Smooth muscle cell (in vitro differentiated cells): Measurements from ENCODE around the gene HLA-B. TPM values are rescaled to one million over a fixed set of nuclear protein-coding genes. Genes with fewer than 3 reads are reported as not detected.
A peak's percentile ranks its signal among the peaks of the same experiment; 100 is the strongest.
"Not testable (repeated sequence)": the region's sequence is repeated elsewhere in the genome, so short reads cannot be mapped to it uniquely, and the experiment has no call there.

Experiments used
- DNase-seq: peaks from one replicate; lab custom pipeline; 2025; ENCODE audit not compliant: unreplicated experiment; lab: John Stamatoyannopoulos, UW
- H2AFZ ChIP-seq: fragments of 200-600 bp; sonication (generic); 2 replicates; pipeline ENCODE4 v1.6.0; 2016; ENCODE audit warnings: antibody characterized with exemption, low read depth, mild to moderate bottlenecking
- H3F3A ChIP-seq: fragments of 200-600 bp; sonication (generic); 2 replicates; pipeline ENCODE4 v1.6.0; 2017; ENCODE audit warnings: antibody characterized with exemption, low read depth
- H3K27ac ChIP-seq: fragments of 200-600 bp; sonication (generic); 2 replicates; pipeline ENCODE4 v1.5.1; 2016; ENCODE audit warnings: low read depth, mild to moderate bottlenecking
- H3K27me3 ChIP-seq: fragments of 200-600 bp; sonication (generic); 2 replicates; pipeline ENCODE4 v1.6.1; 2016; ENCODE audit warnings: low read depth, mild to moderate bottlenecking
- H3K36me3 ChIP-seq: fragments of 200-600 bp; sonication (generic); 2 replicates; pipeline ENCODE4 v1.5.1; 2016; ENCODE audit warnings: low read depth
- H3K4me1 ChIP-seq: fragments of 200-600 bp; sonication (generic); 2 replicates; pipeline ENCODE4 v1.5.1; 2016; ENCODE audit warnings: low read depth
- H3K4me2 ChIP-seq: fragments of 200-600 bp; sonication (generic); 2 replicates; pipeline ENCODE4 v1.6.0; 2016; ENCODE audit warnings: mild to moderate bottlenecking
- H3K4me3 ChIP-seq: fragments of 200-600 bp; sonication (generic); 2 replicates; pipeline ENCODE4 v1.5.1; 2016; ENCODE audit warnings: mild to moderate bottlenecking
- H3K79me2 ChIP-seq: fragments of 200-600 bp; sonication (generic); 2 replicates; pipeline ENCODE4 v1.6.0; 2016; ENCODE audit warnings: low read depth, mild to moderate bottlenecking
- H3K9ac ChIP-seq: fragments of 200-600 bp; sonication (generic); 2 replicates; pipeline ENCODE4 v1.6.0; 2016; ENCODE audit warnings: low read depth
- H3K9me3 ChIP-seq: fragments of 200-600 bp; sonication (generic); replicated peaks from 2 replicates; pipeline ENCODE4 v1.5.1; 2016; ENCODE audit warnings: low read depth
- H4K20me1 ChIP-seq: fragments of 200-600 bp; sonication (generic); 2 replicates; pipeline ENCODE4 v1.6.0; 2016; ENCODE audit warnings: low read depth
- WGBS: methylation state at CpG from one replicate; pipeline ENCODE4 v1.1.7; 2016; ENCODE audit warnings: low lambda C conversion rate; 5-methylcytosine and 5-hydroxymethylcytosine counted together
- polyA plus RNA-seq: library from polyadenylated mRNA; unstranded; fragments of >200 nt; fragmentation: Nextera tagmentation; extraction: Ambion mirVana; gene quantifications from 2 replicates; pipeline ENCODE4 v1.2.1, GENCODE V29; 2016
- total RNA-seq: library from RNA; depleted of rRNA; stranded (reverse); fragments of >200 nt; gene quantifications from 2 replicates; pipeline ENCODE4 v1.2.3, GENCODE V29; 2014
- TF ChIP-seq, protein P1 (sequence below): fragments of 200-600 bp; sonication (generic); IDR thresholded peaks from 2 replicates; pipeline ENCODE4 v1.5.1; 2017; ENCODE audit warnings: borderline replicate concordance, mild to moderate bottlenecking, antibody characterized with exemption; ENCODE audit not compliant: insufficient read depth, poor library complexity, severe bottlenecking

Gene HLA-B
- total RNA-seq (238 and 2,794 TPM in 2 replicates), polyA plus RNA-seq (605 and 646 TPM in 2 replicates)

- H3K4me2 ChIP-seq = peak within 1 kb of the TSS; percentile 81
- H3K9ac ChIP-seq = peak within 1 kb of the TSS; percentile 71
- H3F3A ChIP-seq = no peaks in the 10 kb centered on the region
- H3K36me3 ChIP-seq = no peaks in the 10 kb centered on the region
- peak within 1 kb of the TSS; percentile 63 for H3K4me3 ChIP-seq
- peak; percentile 34 for DNase-seq
- H2AFZ ChIP-seq = no peak within 1 kb of the TSS
- WGBS = 2% methylated on average over 18 of the region's 39 CpGs
- H4K20me1 ChIP-seq = peaks cover 10% of the 10 kb centered on the region
- no peaks in the 10 kb centered on the region for H3K9me3 ChIP-seq
- H3K27me3 ChIP-seq = peaks cover 29% of the 10 kb centered on the region
- H3K27ac ChIP-seq = no peak within 1 kb of the TSS
- H3K79me2 ChIP-seq = no peaks in the 10 kb centered on the region
- H3K4me1 ChIP-seq = no peaks in the 10 kb centered on the region
- TF ChIP-seq, protein P1, sequence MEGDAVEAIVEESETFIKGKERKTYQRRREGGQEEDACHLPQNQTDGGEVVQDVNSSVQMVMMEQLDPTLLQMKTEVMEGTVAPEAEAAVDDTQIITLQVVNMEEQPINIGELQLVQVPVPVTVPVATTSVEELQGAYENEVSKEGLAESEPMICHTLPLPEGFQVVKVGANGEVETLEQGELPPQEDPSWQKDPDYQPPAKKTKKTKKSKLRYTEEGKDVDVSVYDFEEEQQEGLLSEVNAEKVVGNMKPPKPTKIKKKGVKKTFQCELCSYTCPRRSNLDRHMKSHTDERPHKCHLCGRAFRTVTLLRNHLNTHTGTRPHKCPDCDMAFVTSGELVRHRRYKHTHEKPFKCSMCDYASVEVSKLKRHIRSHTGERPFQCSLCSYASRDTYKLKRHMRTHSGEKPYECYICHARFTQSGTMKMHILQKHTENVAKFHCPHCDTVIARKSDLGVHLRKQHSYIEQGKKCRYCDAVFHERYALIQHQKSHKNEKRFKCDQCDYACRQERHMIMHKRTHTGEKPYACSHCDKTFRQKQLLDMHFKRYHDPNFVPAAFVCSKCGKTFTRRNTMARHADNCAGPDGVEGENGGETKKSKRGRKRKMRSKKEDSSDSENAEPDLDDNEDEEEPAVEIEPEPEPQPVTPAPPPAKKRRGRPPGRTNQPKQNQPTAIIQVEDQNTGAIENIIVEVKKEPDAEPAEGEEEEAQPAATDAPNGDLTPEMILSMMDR = no peak
These were observed at the start of gene HLA-B for GRCh38 chr6:31356946-31357466. Gene HLA-B (minus strand): TSS chr6:31357179. CDS start chr6:31357158, 21 bp downstream.

DNA sequence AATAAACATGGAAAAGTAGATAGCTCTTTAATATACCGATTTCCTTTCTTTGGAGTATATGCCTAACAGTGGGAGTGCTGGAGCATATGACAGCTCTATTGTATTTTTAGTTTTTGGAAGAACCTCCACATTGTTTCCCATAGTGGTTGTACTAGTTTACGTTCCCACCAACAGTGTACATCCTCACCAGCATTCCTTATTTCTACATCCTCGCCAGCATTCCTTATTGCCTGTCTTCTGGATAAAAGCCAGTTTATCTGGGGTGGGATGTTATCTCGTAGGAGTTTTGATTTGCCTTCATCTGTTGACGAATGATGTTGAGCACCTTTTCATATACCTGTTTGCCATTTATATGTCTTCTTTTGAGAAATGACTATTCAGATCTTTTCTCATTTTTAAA lies 49.0 kb upstream of the HLA-B start:
- Histone ChIP-seq H4K20me1 (peaks cover 83% of the 10 kb centered on the region), H3K9ac (no peak overlapping the region), H3K9me3 (no peaks in the 10 kb centered on the region), H3K27me3 (no peaks in the 10 kb centered on the region), H3F3A (peaks cover 16% of the 10 kb centered on the region), H3K4me2 (no peak overlapping the region), H3K27ac (no peak overlapping the region), H3K79me2 (peaks cover 75% of the 10 kb centered on the region), H3K36me3 (no peaks in the 10 kb centered on the region), H2AFZ (no peak overlapping the region), H3K4me1 (peaks cover 18% of the 10 kb centered on the region), H3K4me3 (no peak overlapping the region)
- TF ChIP-seq, protein P1 = no peak
- WGBS = 91% methylated on average over 5 of the region's 5 CpGs
- DNase-seq = no peak

GRCh38 chr6:31404061-31404364 lies 47.0 kb upstream of the HLA-B start:
- DNase-seq, H3K36me3 ChIP-seq, H3K27me3 ChIP-seq, H3K9me3 ChIP-seq: not testable (repeated sequence)
- H3K27ac ChIP-seq = peak overlapping the region; percentile 87
- H2AFZ ChIP-seq = peak overlapping the region; percentile 74
- peaks cover 18% of the 10 kb centered on the region for H3K4me1 ChIP-seq
- peaks cover 63% of the 10 kb centered on the region for H4K20me1 ChIP-seq
- WGBS = 0% methylated on average over 13 of the region's 13 CpGs
- peak overlapping the region; percentile 97 for H3K4me2 ChIP-seq
- H3F3A ChIP-seq = peaks cover 19% of the 10 kb centered on the region
- peak overlapping the region; percentile 65 for H3K9ac ChIP-seq
- peaks cover 58% of the 10 kb centered on the region for H3K79me2 ChIP-seq
- H3K4me3 ChIP-seq = peak overlapping the region; percentile 84

DNA sequence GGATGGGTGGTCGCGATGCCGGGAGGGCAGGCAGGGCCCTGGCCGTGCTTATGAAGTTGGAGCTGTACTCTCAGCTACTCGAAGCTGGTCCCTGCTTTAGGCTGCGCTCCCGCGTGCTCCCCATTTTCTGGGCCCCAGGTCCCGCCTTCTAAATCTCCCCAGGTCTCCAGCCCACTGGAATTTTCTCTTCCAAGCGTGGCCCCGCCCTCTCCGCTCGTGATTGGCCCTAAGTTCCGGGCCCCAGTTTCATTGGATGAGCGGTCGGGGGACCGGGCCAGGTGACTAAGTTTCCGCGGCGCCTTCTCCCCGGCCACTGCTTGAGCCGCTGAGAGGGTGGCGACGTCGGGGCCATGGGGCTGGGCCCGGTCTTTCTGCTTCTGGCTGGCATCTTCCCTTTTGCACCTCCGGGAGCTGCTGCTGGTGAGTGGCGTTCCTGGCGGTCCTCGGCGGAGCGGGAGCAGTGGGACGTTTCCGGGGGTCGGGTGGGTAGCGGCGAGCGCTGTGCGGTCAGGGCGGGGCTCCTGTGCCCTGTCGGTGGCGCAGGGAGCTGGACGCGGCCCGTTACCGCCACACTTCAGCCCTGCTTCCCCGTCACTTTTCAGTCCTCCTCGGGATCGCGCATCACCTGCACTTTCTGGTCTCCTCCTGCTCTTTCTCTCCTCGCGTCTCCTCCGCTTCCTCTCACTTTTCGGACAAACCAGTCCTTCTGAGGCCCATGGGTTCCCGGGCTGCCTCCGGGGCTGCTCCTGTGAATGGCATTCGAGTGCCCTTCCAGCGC lies 46.5 kb upstream of the HLA-B start, which contains the start of gene MICA:
Gene MICA (plus strand): TSS at position 313 of the 778 bp plus-strand sequence. CDS start 38 bp downstream, at position 351.
- no peaks in the 10 kb centered on the region for H3K27me3 ChIP-seq
- peaks cover 18% of the 10 kb centered on the region for H3K4me1 ChIP-seq
- peak within 1 kb of the TSS; percentile 97 for H3K4me2 ChIP-seq
- H3K4me3 ChIP-seq = peak within 1 kb of the TSS; percentile 84
- peaks cover 19% of the 10 kb centered on the region for H3F3A ChIP-seq
- H4K20me1 ChIP-seq = peaks cover 57% of the 10 kb centered on the region
- no peaks in the 10 kb centered on the region for H3K36me3 ChIP-seq
- peak within 1 kb of the TSS; percentile 87 for H3K27ac ChIP-seq
- peak within 1 kb of the TSS; percentile 74 for H2AFZ ChIP-seq
- peak; percentile 70 for DNase-seq
- peak within 1 kb of the TSS; percentile 65 for H3K9ac ChIP-seq
- under 1% methylated on average over 48 of the region's 58 CpGs for WGBS
- peaks cover 53% of the 10 kb centered on the region for H3K79me2 ChIP-seq
- H3K9me3 ChIP-seq = no peaks in the 10 kb centered on the region
- TF ChIP-seq, protein P1 = no peak
